ENCODE data around the gene ABCC1. TPM values are rescaled to one million over a fixed set of nuclear protein-coding genes. Genes with fewer than 3 reads are reported as not detected.

Gene ABCC1
- total RNA-seq, 3 donors from 2014 or later, result 13.8 to 40.0 (median 25.5) TPM

GRCh38 chr16:16136588-16136987 is 187.2 kb downstream of the ABCC1 start:
- DNase-seq (no peak), ATAC-seq (no peak)
- H3K4me3 ChIP-seq, result no peak overlapping the region
- H3K36me3 ChIP-seq (ENCODE audit: low read depth), result peaks cover 4% of the 10 kb centered on the region
- TF ChIP-seq CTCF (IDR thresholded peaks at IDR 0.05), result no peak
- no peaks in the 10 kb centered on the region for H3K4me1 ChIP-seq (ENCODE audit: low read depth)
- H3K9me3 ChIP-seq, result no peaks in the 10 kb centered on the region
- intact Hi-C loops (cut with DNase I, micrococcal nuclease), result no loop called here

GRCh38 chr16:16137110-16137509 is 187.7 kb downstream of the ABCC1 start:
- no peak for DNase-seq
- Histone ChIP-seq H3K36me3 (ENCODE audit: low read depth) (peaks cover 4% of the 10 kb centered on the region), H3K4me3 (no peak overlapping the region), H3K9me3 (no peaks in the 10 kb centered on the region), H3K4me1 (ENCODE audit: low read depth) (no peaks in the 10 kb centered on the region)
- intact Hi-C loops (cut with DNase I, micrococcal nuclease), result no loop called here
- no peak for TF ChIP-seq CTCF (IDR thresholded peaks at IDR 0.05)
- ATAC-seq, result no peak

GRCh38 chr16:16138034-16138635 is 188.7 kb downstream of the ABCC1 start:
- H3K4me3 ChIP-seq, result no peak overlapping the region
- intact Hi-C loops (cut with DNase I, micrococcal nuclease), result no loop called here
- ATAC-seq (no peak), DNase-seq (no peak)
- H3K4me1 ChIP-seq (ENCODE audit: low read depth), result no peaks in the 10 kb centered on the region
- H3K36me3 ChIP-seq (ENCODE audit: low read depth), result peaks cover 4% of the 10 kb centered on the region
- H3K9me3 ChIP-seq, result no peaks in the 10 kb centered on the region
- no peak for TF ChIP-seq CTCF (IDR thresholded peaks at IDR 0.05)

- ATAC-seq (no peak), DNase-seq (no peak)
- Histone ChIP-seq H3K36me3 (ENCODE audit: low read depth) (peaks cover 4% of the 10 kb centered on the region), H3K9me3 (no peaks in the 10 kb centered on the region), H3K4me1 (ENCODE audit: low read depth) (no peaks in the 10 kb centered on the region), H3K4me3 (no peak overlapping the region)
- intact Hi-C loops (cut with DNase I, micrococcal nuclease), result no loop called here
- no peak for TF ChIP-seq CTCF (IDR thresholded peaks at IDR 0.05)
These were observed 189.6 kb downstream of the ABCC1 start for GRCh38 chr16:16139061-16139460.

GRCh38 chr16:16139806-16140205 is 190.4 kb downstream of the ABCC1 start:
- TF ChIP-seq CTCF (IDR thresholded peaks at IDR 0.05), result no peak
- intact Hi-C loops (cut with DNase I, micrococcal nuclease), result loop anchor here in 1 of 2 donors (5.0 kb wide), 1 partner anchor 52 kb away; no protein-coding TSS in a partner anchor
- no peaks in the 10 kb centered on the region for H3K9me3 ChIP-seq
- H3K36me3 ChIP-seq (ENCODE audit: low read depth), result peaks cover 4% of the 10 kb centered on the region
- DNase-seq (no peak), ATAC-seq (no peak)
- no peak overlapping the region for H3K4me3 ChIP-seq
- no peaks in the 10 kb centered on the region for H3K4me1 ChIP-seq (ENCODE audit: low read depth)

- H3K36me3 ChIP-seq (ENCODE audit: low read depth), result peaks cover 4% of the 10 kb centered on the region
- intact Hi-C loops (cut with DNase I, micrococcal nuclease), result loop anchor here in 1 of 2 donors (5.0 kb wide), 1 partner anchor 52 kb away; no protein-coding TSS in a partner anchor
- TF ChIP-seq CTCF (IDR thresholded peaks at IDR 0.05), result no peak
- H3K4me3 ChIP-seq, result no peak overlapping the region
- H3K9me3 ChIP-seq, result no peaks in the 10 kb centered on the region
- DNase-seq, result no peak
- ATAC-seq, result no peak
- H3K4me1 ChIP-seq (ENCODE audit: low read depth), result no peaks in the 10 kb centered on the region
These were observed 191.1 kb downstream of the ABCC1 start for GRCh38 chr16:16140537-16140936.

Data from mucosa of descending colon (tissue), 3 donors.